NCI-H1417 (cell line): ENCODE results near the gene F2RL2.

Experiments used
- DNase-seq, 3 experiments: peaks; one replicate each; lab custom pipeline; 2025; lab: John Stamatoyannopoulos, UW

Gene F2RL2, protein sequence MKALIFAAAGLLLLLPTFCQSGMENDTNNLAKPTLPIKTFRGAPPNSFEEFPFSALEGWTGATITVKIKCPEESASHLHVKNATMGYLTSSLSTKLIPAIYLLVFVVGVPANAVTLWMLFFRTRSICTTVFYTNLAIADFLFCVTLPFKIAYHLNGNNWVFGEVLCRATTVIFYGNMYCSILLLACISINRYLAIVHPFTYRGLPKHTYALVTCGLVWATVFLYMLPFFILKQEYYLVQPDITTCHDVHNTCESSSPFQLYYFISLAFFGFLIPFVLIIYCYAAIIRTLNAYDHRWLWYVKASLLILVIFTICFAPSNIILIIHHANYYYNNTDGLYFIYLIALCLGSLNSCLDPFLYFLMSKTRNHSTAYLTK

GRCh38 chr5:76622973-76623596 is at the start of gene F2RL2:
Gene F2RL2 (minus strand): TSS chr5:76623403. CDS start chr5:76623230, 173 bp downstream.
- DNase-seq = peak in 1 of 3 experiments; percentile 0

- DNase-seq = no peak
Measured at GRCh38 chr5:76672242-76672641, 49.0 kb upstream of the F2RL2 start.

GRCh38 chr5:76670508-76670907 is 47.3 kb upstream of the F2RL2 start:
- DNase-seq = no peak

DNA sequence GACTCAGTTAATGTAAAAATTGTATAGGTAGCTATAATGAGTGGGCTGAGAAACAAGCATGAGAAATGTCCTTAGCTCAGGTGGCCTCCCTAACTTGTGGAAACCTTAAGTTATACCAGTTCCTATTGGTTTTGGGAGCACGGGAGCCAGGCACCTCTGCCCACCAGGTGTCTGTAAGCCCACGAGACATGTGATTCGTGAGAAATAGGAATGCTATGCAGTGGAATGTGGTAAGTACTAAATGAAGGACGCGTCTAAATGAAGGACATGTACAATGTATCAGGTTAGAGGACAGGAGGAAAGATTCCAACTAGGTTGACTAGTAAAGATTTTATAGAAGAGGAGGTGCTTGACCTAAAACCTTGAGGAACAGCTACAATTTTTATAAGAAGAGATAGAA is 46.0 kb upstream of the F2RL2 start:
- no peak for DNase-seq

DNA sequence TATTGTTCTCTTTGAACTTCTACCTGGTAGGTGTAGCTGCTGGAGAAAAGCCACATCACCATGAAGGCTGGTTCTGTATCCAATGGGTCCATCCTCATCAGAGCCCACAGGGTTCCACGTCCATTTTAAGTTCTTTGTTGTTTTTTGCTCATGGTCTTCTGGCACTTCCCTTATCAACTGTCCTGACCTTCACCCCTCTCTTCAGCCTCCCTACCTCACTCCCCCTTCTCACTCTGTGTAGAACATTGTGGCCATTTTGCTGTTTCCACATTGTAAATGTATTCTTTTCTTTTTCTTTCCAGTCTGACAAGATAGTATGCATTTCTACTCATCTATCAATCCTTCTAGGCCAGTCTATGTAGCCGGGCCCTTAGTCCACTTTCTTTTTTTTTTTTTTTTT is 44.3 kb upstream of the F2RL2 start:
- DNase-seq = no peak

DNA sequence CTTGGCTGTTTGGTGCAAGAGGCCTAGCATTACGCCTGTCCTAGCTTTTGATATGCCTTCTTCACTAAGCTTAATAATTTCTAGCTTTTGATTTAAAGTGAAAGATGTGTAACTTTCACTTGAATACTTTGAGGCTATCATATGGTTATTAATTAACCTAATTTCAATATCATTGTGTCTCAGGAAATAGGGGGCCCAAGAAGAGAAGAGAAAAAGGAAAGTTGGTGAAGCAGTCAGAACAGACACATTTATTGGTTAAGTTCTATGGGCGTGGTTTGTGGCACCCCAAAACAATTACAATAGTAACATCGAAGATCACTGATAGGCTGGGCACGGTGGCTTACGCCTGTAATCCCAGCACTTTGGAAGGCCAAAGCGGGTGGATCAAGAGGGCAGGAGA is 40.9 kb upstream of the F2RL2 start:
- DNase-seq = no peak

- DNase-seq = no peak
Measured at GRCh38 chr5:76663573-76663972, 40.4 kb upstream of the F2RL2 start.

GRCh38 chr5:76662521-76662920 is 39.3 kb upstream of the F2RL2 start:
- no peak for DNase-seq

DNA sequence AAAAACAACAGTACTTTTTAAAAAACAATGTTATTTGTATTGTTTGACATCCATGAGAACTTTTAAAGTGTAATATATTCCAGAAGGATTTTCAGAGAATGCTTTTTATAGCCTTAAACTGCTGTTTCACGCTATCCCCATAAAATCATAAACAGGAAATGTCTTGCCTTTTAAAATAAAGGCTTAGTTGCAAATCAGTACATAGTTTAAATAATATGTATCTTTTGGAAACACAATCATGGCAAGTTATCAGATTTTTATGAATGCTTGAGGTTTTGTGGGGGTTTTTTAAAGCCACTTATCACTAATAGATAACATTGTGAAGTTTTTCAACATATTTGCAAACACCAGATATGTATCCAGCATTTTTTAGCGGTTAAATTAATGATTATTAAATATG is 37.2 kb upstream of the F2RL2 start:
- no peak for DNase-seq

GRCh38 chr5:76657683-76658311 is 34.6 kb upstream of the F2RL2 start:
- DNase-seq = no peak

DNA sequence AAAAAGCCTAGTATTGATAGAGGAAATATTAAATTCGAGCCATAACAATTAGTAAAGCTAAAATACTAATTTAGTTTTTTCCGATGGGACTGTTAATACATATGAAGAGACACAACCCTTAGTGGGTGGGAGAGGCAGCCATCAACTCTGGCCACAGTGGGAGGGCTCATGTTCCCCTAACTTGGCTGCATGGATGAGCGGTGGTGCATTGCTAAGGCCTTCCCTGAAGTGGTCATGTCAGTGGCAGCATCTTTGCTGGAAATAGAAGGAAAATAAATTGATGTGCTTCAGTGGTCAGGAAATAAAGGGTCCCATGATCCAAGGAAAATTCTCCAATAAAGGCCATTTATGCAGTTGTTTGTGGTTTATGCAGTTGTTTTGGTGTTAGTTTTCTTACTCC is 33.9 kb upstream of the F2RL2 start:
- DNase-seq = peak in 1 of 3 experiments; percentile 13

- no peak for DNase-seq
Measured at GRCh38 chr5:76652809-76653414, 29.7 kb upstream of the F2RL2 start.

DNA sequence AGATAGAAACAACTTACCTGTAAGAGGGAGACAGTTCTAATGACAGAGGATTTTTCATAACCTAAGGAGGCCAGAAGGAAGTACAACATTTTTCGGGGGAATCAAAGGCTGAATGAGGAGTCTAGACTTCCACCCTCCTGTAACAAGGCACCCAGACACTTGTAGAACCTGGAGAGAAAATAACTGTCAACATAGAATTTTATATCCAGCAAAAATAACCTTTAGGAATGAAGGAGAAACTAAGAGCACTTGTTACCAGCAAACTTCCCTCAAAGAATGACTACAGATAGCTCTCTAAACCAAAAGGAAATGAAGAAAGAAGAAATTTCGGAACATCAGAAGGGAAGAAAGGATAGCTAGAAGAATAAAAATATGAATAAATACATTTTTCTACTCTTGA is 25.9 kb upstream of the F2RL2 start:
- DNase-seq = no peak

DNA sequence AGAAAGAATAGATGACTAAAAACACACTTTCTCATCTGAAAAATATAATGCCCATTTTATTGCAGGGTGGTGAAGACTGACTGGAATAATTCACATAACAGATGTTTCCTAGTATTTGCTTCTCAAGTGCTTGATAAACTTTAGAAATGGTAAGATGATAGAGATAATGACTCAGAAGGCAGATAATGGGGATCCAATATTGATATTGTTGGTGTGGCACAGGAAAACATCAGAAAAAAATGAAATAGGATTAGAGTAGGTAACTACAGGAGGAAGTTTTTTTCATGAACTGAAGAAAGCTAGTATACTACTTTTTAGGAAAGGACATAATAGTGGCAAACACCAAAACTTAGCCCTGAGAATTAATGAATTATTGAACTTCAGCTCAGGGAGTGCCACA is 20.2 kb upstream of the F2RL2 start:
- no peak for DNase-seq

DNA sequence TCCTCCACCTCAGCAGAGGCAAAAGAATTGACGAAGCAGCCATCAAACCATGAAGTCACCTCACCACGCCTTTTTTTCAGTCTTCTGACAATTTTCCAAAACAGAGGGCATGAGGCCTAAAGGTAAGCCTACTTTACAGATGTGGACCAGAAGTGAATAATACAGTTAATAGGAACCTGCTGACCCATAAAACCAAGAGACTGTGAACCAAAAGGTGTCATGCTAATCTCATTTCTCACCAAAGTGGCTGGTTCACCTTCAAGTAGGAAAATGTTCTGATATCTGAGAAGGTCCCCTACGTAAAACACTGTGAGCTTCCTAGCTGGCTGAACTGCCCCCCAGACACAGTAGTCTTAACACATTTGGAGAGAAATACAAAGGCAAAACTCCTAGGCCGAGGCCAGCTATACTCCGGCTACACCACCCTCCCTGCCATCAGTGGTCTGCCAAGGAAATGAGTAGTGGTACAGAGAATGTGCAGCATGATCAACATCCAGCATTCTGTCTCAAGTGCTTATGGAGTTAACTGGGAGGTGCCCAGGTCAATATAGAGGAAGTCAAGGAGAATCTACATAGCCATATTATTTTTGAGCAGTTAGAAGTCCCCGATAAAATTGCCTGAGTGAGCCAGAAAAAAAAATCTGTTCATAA is 19.3 kb upstream of the F2RL2 start:
- DNase-seq = no peak

DNA sequence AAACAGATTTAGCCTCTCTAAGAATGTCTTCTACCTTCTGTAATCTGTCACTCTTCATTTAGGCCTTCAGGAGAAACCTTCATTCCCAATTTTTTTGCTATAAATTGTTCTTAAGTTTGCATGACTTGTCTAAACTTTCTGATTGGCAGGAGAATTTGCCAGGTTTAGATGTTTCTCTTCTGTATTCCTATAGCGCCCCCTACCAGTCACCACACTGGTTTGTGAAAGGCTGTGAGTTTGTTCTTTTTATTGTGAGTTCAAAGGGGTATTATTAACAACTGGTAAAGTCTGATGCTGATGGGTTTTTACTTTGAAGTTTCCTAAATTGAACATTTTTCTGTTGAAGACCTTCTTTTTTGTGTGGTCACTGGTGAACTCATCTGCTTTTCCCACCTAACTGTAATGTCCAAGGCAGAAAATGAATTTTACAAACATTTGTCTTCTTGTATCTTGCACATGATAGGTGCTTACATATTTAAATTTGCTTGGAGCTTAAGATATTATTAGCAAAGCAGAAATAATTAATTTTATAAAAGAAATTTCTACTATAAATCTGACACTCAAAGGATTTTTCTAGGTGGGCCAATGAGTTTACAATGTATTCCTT is 18.4 kb upstream of the F2RL2 start:
- peak in 2 of 3 experiments; percentile 20 to 53 for DNase-seq

DNA sequence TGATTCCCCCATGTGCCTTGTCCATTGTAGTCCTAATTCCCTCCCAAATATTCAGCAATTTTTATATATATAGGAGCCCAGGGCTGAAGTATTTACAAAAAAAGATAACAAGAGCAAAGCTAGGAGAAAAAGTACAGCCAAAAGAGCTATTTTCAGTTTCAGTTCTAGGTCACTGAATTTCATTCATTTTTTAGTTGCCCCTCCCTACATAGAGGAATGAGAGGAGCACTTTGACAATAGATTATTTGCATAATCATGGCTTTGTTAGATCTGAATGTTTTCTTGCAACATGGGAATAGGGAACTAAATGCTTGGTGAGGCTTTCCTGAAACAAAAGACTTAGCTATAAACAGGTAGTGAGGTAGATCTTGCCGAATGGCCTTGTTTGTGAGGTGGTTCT is 15.3 kb upstream of the F2RL2 start:
- no peak for DNase-seq

- DNase-seq = no peak
Measured at GRCh38 chr5:76637490-76637889, 14.3 kb upstream of the F2RL2 start.

GRCh38 chr5:76634661-76635060 is 11.5 kb upstream of the F2RL2 start:
- no peak for DNase-seq

- no peak for DNase-seq
Measured at GRCh38 chr5:76626738-76627137, 3.5 kb upstream of the F2RL2 start.

- no peak for DNase-seq
Measured at GRCh38 chr5:76625087-76625815, 2.0 kb upstream of the F2RL2 start.
